HEK293 (cell line): Measurements from ENCODE around the gene NCKAP5.

Experiments
- CTCF ChIA-PET: fragments of 350-600 bp; formaldehyde crosslinking; extraction: SDS; loops from one replicate; lab custom pipeline; 2021; ENCODE audit warnings: antibody characterized with exemption; lab: Yijun Ruan, JAX
- POLR2A ChIA-PET: fragments of 300-600 bp; formaldehyde crosslinking; extraction: SDS; loops from one replicate; lab custom pipeline; 2020; ENCODE audit warnings: antibody characterized with exemption, inconsistent platforms; lab: Yijun Ruan, JAX
- H3K27ac ChIP-seq: fragments of 200-500 bp; sonication (Bioruptor generic); 2 replicates; pipeline ENCODE4 v1.5.1; 2014; ENCODE audit warnings: low read depth, low read length, control low read depth, inconsistent platforms; ENCODE audit errors: extremely low read depth
- H3K36me3 ChIP-seq, 2 experiments: fragments of 200-500 bp in 1 of 2; sonication (Bioruptor generic) in 1 of 2; 1 replicate in 1 of 2; 2 replicates in 1 of 2; pipeline ENCODE4 v1.5.1; 2014 to 2017; ENCODE audit warnings: inconsistent platforms in 2 of 2, low read length in 2 of 2; ENCODE audit not compliant: control insufficient read depth in 2 of 2, insufficient read depth in 1 of 2
- H3K4me1 ChIP-seq: fragments of 200-500 bp; sonication (Bioruptor generic); 2 replicates; pipeline ENCODE4 v1.5.1; 2014; ENCODE audit warnings: mild to moderate bottlenecking, low read length, inconsistent platforms; ENCODE audit not compliant: control insufficient read depth, insufficient read depth
- H3K4me3 ChIP-seq: 2 replicates; pipeline ENCODE4 v1.5.1; 2011; ENCODE audit warnings: low read depth, mild to moderate bottlenecking, control low read depth, low read length, moderate library complexity
- H3K9me3 ChIP-seq: fragments of 200-500 bp; sonication (Bioruptor generic); 2 replicates; pipeline ENCODE4 v1.5.1; 2014; ENCODE audit warnings: low read depth, low read length, inconsistent platforms; ENCODE audit not compliant: control insufficient read depth, insufficient read depth
- GLIS2 ChIP-seq: fragments of 450-650 bp; formaldehyde crosslinking; IDR thresholded peaks from 2 replicates; pipeline ENCODE4 v1.5.1; 2016; ENCODE audit warnings: missing biosample characterization, missing genetic modification characterization
- KLF7 ChIP-seq: fragments of 450-650 bp; formaldehyde crosslinking; IDR thresholded peaks from 2 replicates; pipeline ENCODE4 v1.5.1; 2016; ENCODE audit warnings: missing biosample characterization, missing genetic modification characterization, borderline replicate concordance
- OVOL3 ChIP-seq: fragments of 450-650 bp; formaldehyde crosslinking; IDR thresholded peaks from 2 replicates; pipeline ENCODE4 v1.5.1; 2016; ENCODE audit warnings: missing biosample characterization, missing genetic modification characterization
- REPIN1 ChIP-seq: fragments of 450-650 bp; formaldehyde crosslinking; IDR thresholded peaks from 2 replicates; pipeline ENCODE4 v1.5.1; 2017; ENCODE audit warnings: missing biosample characterization, missing genetic modification characterization, low read depth
- SP7 ChIP-seq: fragments of 450-650 bp; formaldehyde crosslinking; IDR thresholded peaks from 2 replicates; pipeline ENCODE4 v1.5.1; 2016; ENCODE audit warnings: missing biosample characterization, missing genetic modification characterization
- YY2 ChIP-seq: fragments of 450-650 bp; formaldehyde crosslinking; IDR thresholded peaks from 2 replicates; pipeline ENCODE4 v1.5.1; 2016; ENCODE audit warnings: missing biosample characterization, missing genetic modification characterization
- ZBTB10 ChIP-seq: fragments of 450-650 bp; formaldehyde crosslinking; IDR thresholded peaks from 2 replicates; pipeline ENCODE4 v1.5.1; 2016; ENCODE audit warnings: missing biosample characterization, missing genetic modification characterization
- ZBTB17 ChIP-seq: fragments of 450-650 bp; formaldehyde crosslinking; IDR thresholded peaks from 2 replicates; pipeline ENCODE4 v1.5.1; 2016; ENCODE audit warnings: missing biosample characterization, missing genetic modification characterization
- ZBTB21 ChIP-seq: fragments of 450-650 bp; formaldehyde crosslinking; IDR thresholded peaks from 2 replicates; pipeline ENCODE4 v1.5.1; 2017; ENCODE audit warnings: missing biosample characterization, missing genetic modification characterization
- ZBTB49 ChIP-seq: fragments of 450-650 bp; formaldehyde crosslinking; IDR thresholded peaks from 2 replicates; pipeline ENCODE4 v1.5.1; 2016; ENCODE audit warnings: missing biosample characterization, missing genetic modification characterization, low read depth
- ZBTB6 ChIP-seq: fragments of 450-650 bp; formaldehyde crosslinking; IDR thresholded peaks from 2 replicates; pipeline ENCODE4 v1.5.1; 2017; ENCODE audit warnings: missing biosample characterization, missing genetic modification characterization
- ZFHX2 ChIP-seq: fragments of 450-650 bp; formaldehyde crosslinking; conservative IDR thresholded peaks from 2 replicates; pipeline ENCODE4 v1.5.1; 2016; ENCODE audit warnings: missing biosample characterization, missing genetic modification characterization
- ZFP3 ChIP-seq: fragments of 450-650 bp; formaldehyde crosslinking; IDR thresholded peaks from 2 replicates; pipeline ENCODE4 v1.5.1; 2016; ENCODE audit warnings: low read depth, missing biosample characterization, missing genetic modification characterization
- ZNF133 ChIP-seq: fragments of 450-650 bp; formaldehyde crosslinking; IDR thresholded peaks from 2 replicates; pipeline ENCODE4 v1.5.1; 2016; ENCODE audit warnings: missing biosample characterization, missing genetic modification characterization
- ZNF146 ChIP-seq: fragments of 450-650 bp; formaldehyde crosslinking; IDR thresholded peaks from 2 replicates; pipeline ENCODE4 v1.5.1; 2016; ENCODE audit warnings: missing biosample characterization, missing genetic modification characterization
- ZNF16 ChIP-seq: fragments of 450-650 bp; formaldehyde crosslinking; IDR thresholded peaks from 2 replicates; pipeline ENCODE4 v1.5.1; 2016; ENCODE audit warnings: low read depth, missing biosample characterization, missing genetic modification characterization
- ZNF175 ChIP-seq: fragments of 450-650 bp; formaldehyde crosslinking; IDR thresholded peaks from 2 replicates; pipeline ENCODE4 v1.5.1; 2016; ENCODE audit warnings: missing biosample characterization, missing genetic modification characterization
- ZNF19 ChIP-seq: fragments of 450-650 bp; formaldehyde crosslinking; IDR thresholded peaks from 2 replicates; pipeline ENCODE4; 2016; ENCODE audit warnings: missing biosample characterization, missing genetic modification characterization, low read depth
- ZNF221 ChIP-seq: fragments of 450-650 bp; formaldehyde crosslinking; IDR thresholded peaks from 2 replicates; pipeline ENCODE4 v1.5.1; 2017; ENCODE audit warnings: missing biosample characterization, missing genetic modification characterization, borderline replicate concordance
- ZNF354C ChIP-seq: fragments of 450-650 bp; formaldehyde crosslinking; IDR thresholded peaks from 2 replicates; pipeline ENCODE4 v1.5.1; 2016; ENCODE audit warnings: missing biosample characterization, missing genetic modification characterization, low read depth, borderline replicate concordance
- ZNF366 ChIP-seq: fragments of 450-650 bp; formaldehyde crosslinking; conservative IDR thresholded peaks from 2 replicates; pipeline ENCODE4 v1.5.1; 2016; ENCODE audit warnings: missing biosample characterization, missing genetic modification characterization
- ZNF48 ChIP-seq: fragments of 450-650 bp; formaldehyde crosslinking; IDR thresholded peaks from 2 replicates; pipeline ENCODE4 v1.5.1; 2016; ENCODE audit warnings: missing biosample characterization, missing genetic modification characterization
- ZNF514 ChIP-seq: fragments of 450-650 bp; formaldehyde crosslinking; IDR thresholded peaks from 2 replicates; pipeline ENCODE4 v1.5.1; 2016; ENCODE audit warnings: missing biosample characterization, missing genetic modification characterization
- ZNF596 ChIP-seq: fragments of 450-650 bp; IDR thresholded peaks from 2 replicates; pipeline ENCODE4 v1.5.0; 2018; ENCODE audit warnings: missing biosample characterization, mild to moderate bottlenecking, missing genetic modification characterization, moderate library complexity
- ZNF621 ChIP-seq: fragments of 450-650 bp; formaldehyde crosslinking; IDR thresholded peaks from 2 replicates; pipeline ENCODE4 v1.5.1; 2017; ENCODE audit warnings: missing biosample characterization, missing genetic modification characterization
- ZNF623 ChIP-seq: fragments of 450-650 bp; formaldehyde crosslinking; IDR thresholded peaks from 2 replicates; pipeline ENCODE4 v1.5.1; 2016; ENCODE audit warnings: missing biosample characterization, missing genetic modification characterization
- ZNF626 ChIP-seq: fragments of 450-650 bp; sonication (Bioruptor Pico); formaldehyde crosslinking; IDR thresholded peaks from 2 replicates; pipeline ENCODE4 v1.5.1; 2018; ENCODE audit warnings: missing biosample characterization, missing genetic modification characterization, inconsistent platforms
- ZNF785 ChIP-seq: fragments of 450-650 bp; formaldehyde crosslinking; IDR thresholded peaks from 2 replicates; pipeline ENCODE4 v1.5.1; 2016; ENCODE audit warnings: missing biosample characterization, missing genetic modification characterization
- ZNF837 ChIP-seq: fragments of 450-650 bp; formaldehyde crosslinking; IDR thresholded peaks from 2 replicates; pipeline ENCODE4 v1.5.1; 2016; ENCODE audit warnings: missing biosample characterization, missing genetic modification characterization
- ZSCAN30 ChIP-seq: fragments of 450-650 bp; IDR thresholded peaks from 2 replicates; pipeline ENCODE4 v1.5.1; 2018; ENCODE audit warnings: missing biosample characterization, mild to moderate bottlenecking, missing genetic modification characterization, moderate library complexity

The NCKAP5 gene

GRCh38 chr2:133062931-133063665 is 505.2 kb downstream of the NCKAP5 start:
- no peaks in the 10 kb centered on the region for H3K9me3 ChIP-seq
- ChIA-PET CTCF (no interaction called here), POLR2A (no interaction called here)
- no peaks in the 10 kb centered on the region for H3K4me1 ChIP-seq
- H3K36me3 ChIP-seq = no peaks in the 10 kb centered on the region
- no peak overlapping the region for H3K4me3 ChIP-seq
- no peak for TF ChIP-seq ZNF785
- TF ChIP-seq ZNF48 (tag by site-specific recombination) = no peak
- no peak for TF ChIP-seq ZBTB10 (tag by site-specific recombination)
- TF ChIP-seq ZBTB17 (tag by site-specific recombination) = no peak
- no peak for TF ChIP-seq ZNF623 (tag by site-specific recombination)
- TF ChIP-seq ZNF621 (tag by site-specific recombination) = no peak
- TF ChIP-seq ZBTB21 (tag by site-specific recombination) = no peak
- TF ChIP-seq REPIN1 (tag by site-specific recombination) = no peak
- no peak for TF ChIP-seq SP7 (tag by site-specific recombination)
- TF ChIP-seq ZNF626 (tag by site-specific recombination) = no peak
- TF ChIP-seq ZNF16 (tag by site-specific recombination) = no peak
- no peak for TF ChIP-seq ZNF175 (tag by site-specific recombination)
- no peak for TF ChIP-seq OVOL3 (tag by site-specific recombination)
- no peak for TF ChIP-seq ZNF354C (tag by site-specific recombination)
- TF ChIP-seq, all 188 proteins: peak for 0
- H3K27ac ChIP-seq = no peak overlapping the region

- H3K36me3 ChIP-seq = no peaks in the 10 kb centered on the region
- no peaks in the 10 kb centered on the region for H3K9me3 ChIP-seq
- H3K4me3 ChIP-seq = no peak overlapping the region
- POLR2A ChIA-PET = no interaction called here
- no peak overlapping the region for H3K27ac ChIP-seq
- H3K4me1 ChIP-seq = no peaks in the 10 kb centered on the region
- CTCF ChIA-PET = no interaction called here
- TF ChIP-seq ZFP3 (tag by site-specific recombination) (no peak), ZBTB6 (no peak), KLF7 (tag by site-specific recombination) (no peak), ZSCAN30 (no peak), GLIS2 (no peak), ZFHX2 (no peak), ZNF221 (tag by site-specific recombination) (no peak), YY2 (tag by site-specific recombination) (no peak), ZNF596 (tag by site-specific recombination) (no peak), ZNF366 (tag by site-specific recombination) (no peak), ZNF19 (no peak), ZNF133 (tag by site-specific recombination) (no peak), ZNF837 (tag by site-specific recombination) (no peak), ZNF514 (tag by site-specific recombination) (no peak), ZBTB49 (no peak), ZNF146 (tag by site-specific recombination) (no peak)
Observed at GRCh38 chr2:133061874-133062593, 506.2 kb downstream of the NCKAP5 start.
